Fibroblast of lung (primary cell): Measurements from ENCODE around the gene NUB1.

ENCODE experiments used
- EZH2 ChIP-seq: IDR thresholded peaks from 2 replicates; pipeline ENCODE4 v1.5.1; 2012; ENCODE audit warnings: low read length, control low read depth, mild to moderate bottlenecking; ENCODE audit errors: missing control alignments
- TF ChIP-seq, protein P1 (sequence below), 2 donors: IDR thresholded peaks in 1 of 2; conservative IDR thresholded peaks in 1 of 2; 1 replicate in 1 of 2; 2 replicates in 1 of 2; pipeline ENCODE4 v1.5.1; 2011 to 2012; ENCODE audit warnings: low read length in 2 of 2, control low read depth in 1 of 2, inconsistent platforms in 1 of 2, low read depth in 1 of 2, mild to moderate bottlenecking in 1 of 2

DNA sequence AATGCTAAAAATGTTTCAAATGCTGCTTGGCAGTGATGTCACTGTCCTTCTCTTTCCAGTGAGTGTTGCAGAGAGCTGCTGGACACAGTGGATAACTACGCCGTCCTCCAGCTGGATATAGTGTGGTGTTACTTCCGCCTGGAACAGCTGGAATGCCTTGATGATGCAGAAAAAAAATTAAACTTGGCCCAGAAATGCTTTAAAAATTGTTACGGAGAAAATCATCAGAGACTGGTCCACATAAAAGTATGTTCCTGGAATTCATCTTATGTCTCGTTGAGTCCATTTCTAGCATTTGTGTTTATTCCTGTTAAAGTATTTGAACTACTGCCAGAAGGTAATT is 25.2 kb downstream of the NUB1 start:
- no peak for TF ChIP-seq EZH2
- TF ChIP-seq, protein P1, sequence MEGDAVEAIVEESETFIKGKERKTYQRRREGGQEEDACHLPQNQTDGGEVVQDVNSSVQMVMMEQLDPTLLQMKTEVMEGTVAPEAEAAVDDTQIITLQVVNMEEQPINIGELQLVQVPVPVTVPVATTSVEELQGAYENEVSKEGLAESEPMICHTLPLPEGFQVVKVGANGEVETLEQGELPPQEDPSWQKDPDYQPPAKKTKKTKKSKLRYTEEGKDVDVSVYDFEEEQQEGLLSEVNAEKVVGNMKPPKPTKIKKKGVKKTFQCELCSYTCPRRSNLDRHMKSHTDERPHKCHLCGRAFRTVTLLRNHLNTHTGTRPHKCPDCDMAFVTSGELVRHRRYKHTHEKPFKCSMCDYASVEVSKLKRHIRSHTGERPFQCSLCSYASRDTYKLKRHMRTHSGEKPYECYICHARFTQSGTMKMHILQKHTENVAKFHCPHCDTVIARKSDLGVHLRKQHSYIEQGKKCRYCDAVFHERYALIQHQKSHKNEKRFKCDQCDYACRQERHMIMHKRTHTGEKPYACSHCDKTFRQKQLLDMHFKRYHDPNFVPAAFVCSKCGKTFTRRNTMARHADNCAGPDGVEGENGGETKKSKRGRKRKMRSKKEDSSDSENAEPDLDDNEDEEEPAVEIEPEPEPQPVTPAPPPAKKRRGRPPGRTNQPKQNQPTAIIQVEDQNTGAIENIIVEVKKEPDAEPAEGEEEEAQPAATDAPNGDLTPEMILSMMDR (conservative IDR thresholded peaks at IDR 0.05 in 1 of 2, IDR thresholded peaks at IDR 0.05 in 1 of 2; ENCODE audit: low read depth in 1 of 2, low read length in 2 of 2): no peak
